Activated CD4-positive, alpha-beta T cell treated with anti-CD3 and anti-CD28 coated beads, Interleukin-2, amount 50 U/mL, for 48 hours (primary cell): ENCODE data around the gene TRO.

Source experiments
- DNase-seq, 2 experiments: peaks; one replicate each; pipeline ENCODE4 v3.0.0-alpha.2; 2020

The TRO gene

GRCh38 chrX:54961750-54962149 is 41.1 kb downstream of the TRO start:
- DNase-seq, result no peak

- DNase-seq, result no peak
Observed at GRCh38 chrX:54964766-54965497, 44.3 kb downstream of the TRO start.

- DNase-seq, result no peak
Observed at GRCh38 chrX:54977387-54977786, 56.8 kb downstream of the TRO start.

GRCh38 chrX:54978448-54978847 is 57.8 kb downstream of the TRO start:
- no peak for DNase-seq

GRCh38 chrX:54979432-54979831 is 58.8 kb downstream of the TRO start:
- no peak for DNase-seq

GRCh38 chrX:54980334-54980733 is 59.7 kb downstream of the TRO start:
- no peak for DNase-seq
